Memory B cell (primary cell): Measurements from ENCODE around the gene DAZ2.
"Not testable (repeated sequence)": the region's sequence is repeated elsewhere in the genome, so short reads cannot be mapped to it uniquely, and the experiment has no call there.

Source experiments
- ATAC-seq: fragments of 150-1000 bp; cut with Tn5 transposase; 2 replicates; pipeline ENCODE4 v1.10.0; 2021; ENCODE audit warnings: low read depth, mild to moderate bottlenecking, moderate library complexity
- DNase-seq, 2 donors: peaks; one replicate each; pipeline ENCODE4 v3.0.0; 2022; ENCODE audit warnings: low spot score in 2 of 2
- H3K27ac Mint-ChIP-seq: one replicate; pipeline ENCODE4 v1.8.0; 2022; ENCODE audit warnings: mild to moderate bottlenecking, moderate library complexity, mixed read lengths
- H3K27me3 Mint-ChIP-seq: one replicate; pipeline ENCODE4 v1.8.0; 2022; ENCODE audit warnings: mixed read lengths
- H3K36me3 Mint-ChIP-seq: one replicate; pipeline ENCODE4 v1.8.0; 2022; ENCODE audit warnings: mild to moderate bottlenecking, mixed read lengths
- H3K4me1 Mint-ChIP-seq: one replicate; pipeline ENCODE4 v1.8.0; 2022; ENCODE audit warnings: mixed read lengths
- H3K4me3 Mint-ChIP-seq: one replicate; pipeline ENCODE4 v1.8.0; 2022; ENCODE audit warnings: mild to moderate bottlenecking, moderate library complexity, mixed read lengths
- H3K9me3 Mint-ChIP-seq: one replicate; pipeline ENCODE4 v1.8.0; 2022; ENCODE audit warnings: mixed read lengths

DAZ2 gene, protein sequence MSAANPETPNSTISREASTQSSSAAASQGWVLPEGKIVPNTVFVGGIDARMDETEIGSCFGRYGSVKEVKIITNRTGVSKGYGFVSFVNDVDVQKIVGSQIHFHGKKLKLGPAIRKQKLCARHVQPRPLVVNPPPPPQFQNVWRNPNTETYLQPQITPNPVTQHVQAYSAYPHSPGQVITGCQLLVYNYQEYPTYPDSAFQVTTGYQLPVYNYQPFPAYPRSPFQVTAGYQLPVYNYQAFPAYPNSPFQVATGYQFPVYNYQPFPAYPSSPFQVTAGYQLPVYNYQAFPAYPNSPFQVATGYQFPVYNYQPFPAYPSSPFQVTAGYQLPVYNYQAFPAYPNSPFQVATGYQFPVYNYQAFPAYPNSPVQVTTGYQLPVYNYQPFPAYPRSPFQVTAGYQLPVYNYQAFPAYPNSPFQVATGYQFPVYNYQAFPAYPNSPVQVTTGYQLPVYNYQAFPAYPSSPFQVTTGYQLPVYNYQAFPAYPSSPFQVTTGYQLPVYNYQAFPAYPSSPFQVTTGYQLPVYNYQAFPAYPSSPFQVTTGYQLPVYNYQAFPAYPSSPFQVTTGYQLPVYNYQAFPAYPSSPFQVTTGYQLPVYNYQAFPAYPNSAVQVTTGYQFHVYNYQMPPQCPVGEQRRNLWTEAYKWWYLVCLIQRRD

GRCh38 chrY:23219233-23219632, at the start of gene DAZ2:
Gene DAZ2 (plus strand): TSS chrY:23219533. CDS start chrY:23219741, 208 bp downstream.
- not testable (repeated sequence) for H3K9me3 Mint-ChIP-seq, H3K4me3 Mint-ChIP-seq, H3K36me3 Mint-ChIP-seq, H3K27me3 Mint-ChIP-seq, H3K4me1 Mint-ChIP-seq, DNase-seq, ATAC-seq, H3K27ac Mint-ChIP-seq

GRCh38 chrY:23198908-23199307, 20.4 kb upstream of the DAZ2 start, which contains the start of gene DAZ1:
Gene DAZ1 (minus strand): TSS chrY:23199008. CDS start chrY:23198800, 208 bp downstream.
- not testable (repeated sequence) for H3K36me3 Mint-ChIP-seq, H3K9me3 Mint-ChIP-seq, H3K27me3 Mint-ChIP-seq, H3K4me1 Mint-ChIP-seq, ATAC-seq, DNase-seq, H3K4me3 Mint-ChIP-seq, H3K27ac Mint-ChIP-seq

GRCh38 chrY:23207455-23207854, 11.9 kb upstream of the DAZ2 start:
- not testable (repeated sequence) for DNase-seq, H3K27me3 Mint-ChIP-seq, H3K9me3 Mint-ChIP-seq, ATAC-seq, H3K36me3 Mint-ChIP-seq, H3K4me3 Mint-ChIP-seq, H3K27ac Mint-ChIP-seq, H3K4me1 Mint-ChIP-seq

DNA sequence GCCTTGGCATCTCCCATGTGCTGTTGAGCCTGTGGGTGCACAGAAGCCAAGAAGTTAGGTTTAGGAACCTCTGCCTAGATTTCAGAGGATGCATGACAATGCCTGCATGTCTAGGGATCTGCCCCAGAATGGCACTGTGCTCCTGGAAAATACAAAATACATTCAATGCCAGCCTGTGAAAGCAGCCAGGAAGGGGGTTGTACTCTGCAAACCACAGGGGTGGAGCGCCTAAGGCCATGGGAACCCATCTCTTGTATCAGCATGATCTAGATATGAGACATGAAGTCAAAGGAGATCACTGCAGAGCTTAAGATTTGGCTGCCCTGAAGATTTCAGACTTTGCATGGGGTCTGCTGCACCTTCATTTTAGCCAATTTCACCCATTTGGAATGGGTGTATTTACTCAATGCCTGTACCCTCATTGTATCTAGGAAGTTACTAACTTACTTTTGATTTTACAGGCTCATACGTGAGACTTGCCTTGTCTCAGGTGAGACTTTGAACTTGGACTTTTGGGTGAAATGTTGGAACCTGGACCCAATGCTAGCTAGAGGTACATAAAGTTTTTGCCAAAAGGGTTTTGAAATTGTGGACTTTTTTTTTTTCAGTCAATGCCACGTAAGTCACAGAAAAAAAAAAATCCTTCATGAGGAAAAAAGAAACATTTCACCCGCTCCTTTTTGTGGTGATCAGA, 9.4 kb upstream of the DAZ2 start:
- H3K27ac Mint-ChIP-seq, ATAC-seq, H3K36me3 Mint-ChIP-seq, H3K27me3 Mint-ChIP-seq, H3K4me1 Mint-ChIP-seq, H3K4me3 Mint-ChIP-seq, DNase-seq, H3K9me3 Mint-ChIP-seq: not testable (repeated sequence)

- H3K9me3 Mint-ChIP-seq, H3K4me1 Mint-ChIP-seq, H3K36me3 Mint-ChIP-seq, ATAC-seq, DNase-seq, H3K27ac Mint-ChIP-seq, H3K27me3 Mint-ChIP-seq, H3K4me3 Mint-ChIP-seq: not testable (repeated sequence)
Observed at GRCh38 chrY:23210681-23211080, 8.7 kb upstream of the DAZ2 start.
